OCI-LY3 (cell line): ENCODE results near the gene SCG2.

Experiments used
- CTCF ChIP-seq: fragments of 200-600, 300-600 bp; sonication (generic); IDR thresholded peaks from 2 replicates; pipeline ENCODE4 v1.5.1; 2014; ENCODE audit warnings: antibody characterized with exemption, low read length, low read depth
- EZH2phosphoT487 ChIP-seq: fragments of 200-600 bp; shearing (Covaris generic); IDR thresholded peaks from 2 replicates; pipeline ENCODE4 v1.6.1; 2018; ENCODE audit warnings: antibody characterized with exemption, mixed run types, low read depth

GRCh38 chr2:223591596-223591995, 10.6 kb downstream of the SCG2 start:
- TF ChIP-seq CTCF, result no peak
- TF ChIP-seq EZH2phosphoT487, result no peak
